Measurements from ENCODE around the gene KIF25.

KIF25 gene

GRCh38 chr6:168052291-168052891 lies 54.9 kb downstream of the KIF25 start:
- no peaks in the 10 kb centered on the region for H3K9me2 ChIP-seq (replicated peaks; ENCODE audit: insufficient read depth, low read length)
- no peaks in the 10 kb centered on the region for H3K36me3 ChIP-seq (ENCODE audit: low read length)
- H3K9me3 ChIP-seq (ENCODE audit: insufficient read depth, low read length), result no peaks in the 10 kb centered on the region
- no peak overlapping the region for H2AFZ ChIP-seq (ENCODE audit: low read depth, low read length, severe bottlenecking)
- no peaks in the 10 kb centered on the region for H4K20me1 ChIP-seq (ENCODE audit: low read depth, low read length)
- no peak overlapping the region for H3K9ac ChIP-seq (ENCODE audit: low read length)
- H3K4me3 ChIP-seq (ENCODE audit: insufficient read depth, low read length, poor library complexity, severe bottlenecking), result no peak overlapping the region
- H3K27me3 ChIP-seq (ENCODE audit: low read length), result no peaks in the 10 kb centered on the region
- no peak overlapping the region for H3K27ac ChIP-seq (ENCODE audit: low read depth, low read length)
- TF ChIP-seq CTCF (IDR thresholded peaks at IDR 0.05; ENCODE audit: insufficient read depth, low read length, poor library complexity, severe bottlenecking), result no peak
- TF ChIP-seq EZH2phosphoT487 (conservative IDR thresholded peaks at IDR 0.05; ENCODE audit: low read length), result no peak
- no peaks in the 10 kb centered on the region for H3F3A ChIP-seq (ENCODE audit: insufficient read depth)
- H3K4me2 ChIP-seq (ENCODE audit: low read depth, low read length, poor library complexity, severe bottlenecking), result no peak overlapping the region
- H3K79me2 ChIP-seq (ENCODE audit: insufficient read depth, low read length), result no peaks in the 10 kb centered on the region

DNA sequence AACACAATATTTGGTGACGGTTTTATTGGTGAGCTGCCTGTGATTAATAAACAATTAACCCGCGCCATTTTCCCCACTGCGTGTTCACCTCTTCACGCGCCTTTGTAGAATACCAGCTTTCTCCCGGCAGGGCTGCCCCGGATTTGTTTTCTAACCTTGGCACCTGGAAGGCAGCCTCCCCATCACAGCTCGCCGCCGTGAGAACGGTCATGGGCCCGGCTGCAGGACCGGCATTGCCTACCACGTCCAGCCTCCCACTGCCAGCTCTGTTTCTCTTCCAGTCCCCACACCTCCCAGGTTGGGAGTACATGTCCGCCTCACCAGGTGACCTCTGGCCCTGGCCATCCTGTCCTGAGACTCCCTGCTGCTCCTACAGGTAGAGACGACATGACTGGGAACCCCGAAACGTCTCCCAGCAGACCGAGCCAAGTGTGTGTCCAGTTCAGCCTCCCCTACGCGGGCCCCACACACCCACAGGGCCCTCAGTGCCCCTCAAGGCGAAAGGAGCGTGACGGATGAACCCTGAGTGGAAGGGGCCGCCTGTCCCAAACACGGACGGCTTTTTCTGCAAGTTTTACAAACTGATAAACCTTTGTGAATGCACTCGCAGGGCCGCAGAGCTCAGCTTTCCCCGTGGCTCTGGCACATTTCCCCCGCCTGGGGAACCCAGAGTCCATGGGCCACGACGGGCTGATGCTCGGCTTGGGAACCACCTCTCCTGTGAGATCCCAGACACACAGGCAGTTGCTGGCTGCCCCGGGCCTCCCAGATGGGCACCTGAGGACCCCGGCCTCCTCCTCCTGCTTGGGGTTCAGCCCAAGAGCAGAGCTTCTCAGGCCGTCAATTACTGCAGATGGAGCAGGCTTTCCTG lies 55.9 kb downstream of the KIF25 start:
- no peak for TF ChIP-seq CTCF (IDR thresholded peaks at IDR 0.05; ENCODE audit: insufficient read depth, low read length, poor library complexity, severe bottlenecking)
- TF ChIP-seq EZH2phosphoT487 (conservative IDR thresholded peaks at IDR 0.05; ENCODE audit: low read length), result no peak
- H2AFZ ChIP-seq (ENCODE audit: low read depth, low read length, severe bottlenecking), result no peak overlapping the region
- no peak overlapping the region for H3K4me2 ChIP-seq (ENCODE audit: low read depth, low read length, poor library complexity, severe bottlenecking)
- no peaks in the 10 kb centered on the region for H3K9me3 ChIP-seq (ENCODE audit: insufficient read depth, low read length)
- H3K9me2 ChIP-seq (replicated peaks; ENCODE audit: insufficient read depth, low read length), result no peaks in the 10 kb centered on the region
- no peak overlapping the region for H3K4me3 ChIP-seq (ENCODE audit: insufficient read depth, low read length, poor library complexity, severe bottlenecking)
- no peaks in the 10 kb centered on the region for H3K27me3 ChIP-seq (ENCODE audit: low read length)
- no peaks in the 10 kb centered on the region for H3F3A ChIP-seq (ENCODE audit: insufficient read depth)
- H3K36me3 ChIP-seq (ENCODE audit: low read length), result no peaks in the 10 kb centered on the region
- H3K79me2 ChIP-seq (ENCODE audit: insufficient read depth, low read length), result no peaks in the 10 kb centered on the region
- no peak overlapping the region for H3K27ac ChIP-seq (ENCODE audit: low read depth, low read length)
- H3K9ac ChIP-seq (ENCODE audit: low read length), result no peak overlapping the region
- H4K20me1 ChIP-seq (ENCODE audit: low read depth, low read length), result no peaks in the 10 kb centered on the region

- Histone ChIP-seq H3F3A (ENCODE audit: insufficient read depth) (no peaks in the 10 kb centered on the region), H3K4me2 (ENCODE audit: low read depth, low read length, poor library complexity, severe bottlenecking) (no peak overlapping the region), H3K27ac (ENCODE audit: low read depth, low read length) (no peak overlapping the region), H3K9me3 (ENCODE audit: insufficient read depth, low read length) (no peaks in the 10 kb centered on the region), H3K27me3 (ENCODE audit: low read length) (no peaks in the 10 kb centered on the region), H3K9me2 (replicated peaks; ENCODE audit: insufficient read depth, low read length) (no peaks in the 10 kb centered on the region), H3K9ac (ENCODE audit: low read length) (no peak overlapping the region), H4K20me1 (ENCODE audit: low read depth, low read length) (no peaks in the 10 kb centered on the region), H2AFZ (ENCODE audit: low read depth, low read length, severe bottlenecking) (no peak overlapping the region), H3K36me3 (ENCODE audit: low read length) (no peaks in the 10 kb centered on the region), H3K4me3 (ENCODE audit: insufficient read depth, low read length, poor library complexity, severe bottlenecking) (no peak overlapping the region), H3K79me2 (ENCODE audit: insufficient read depth, low read length) (no peaks in the 10 kb centered on the region)
- TF ChIP-seq CTCF (IDR thresholded peaks at IDR 0.05; ENCODE audit: insufficient read depth, low read length, poor library complexity, severe bottlenecking) (no peak), EZH2phosphoT487 (conservative IDR thresholded peaks at IDR 0.05; ENCODE audit: low read length) (no peak)
Measured at GRCh38 chr6:168053957-168054471, 56.5 kb downstream of the KIF25 start.

Measured in SU-DHL-6 (cell line).